ENCODE results near the gene XYLB. TPM values are rescaled to one million over a fixed set of nuclear protein-coding genes. Genes with fewer than 3 reads are reported as not detected.
"Not testable (repeated sequence)": the region's sequence is repeated elsewhere in the genome, so short reads cannot be mapped to it uniquely, and the experiment has no call there.

The XYLB gene
- polyA plus RNA-seq, 1 of the 3 experiments (the other 2 are of a cell fraction): 2.7 TPM

DNA sequence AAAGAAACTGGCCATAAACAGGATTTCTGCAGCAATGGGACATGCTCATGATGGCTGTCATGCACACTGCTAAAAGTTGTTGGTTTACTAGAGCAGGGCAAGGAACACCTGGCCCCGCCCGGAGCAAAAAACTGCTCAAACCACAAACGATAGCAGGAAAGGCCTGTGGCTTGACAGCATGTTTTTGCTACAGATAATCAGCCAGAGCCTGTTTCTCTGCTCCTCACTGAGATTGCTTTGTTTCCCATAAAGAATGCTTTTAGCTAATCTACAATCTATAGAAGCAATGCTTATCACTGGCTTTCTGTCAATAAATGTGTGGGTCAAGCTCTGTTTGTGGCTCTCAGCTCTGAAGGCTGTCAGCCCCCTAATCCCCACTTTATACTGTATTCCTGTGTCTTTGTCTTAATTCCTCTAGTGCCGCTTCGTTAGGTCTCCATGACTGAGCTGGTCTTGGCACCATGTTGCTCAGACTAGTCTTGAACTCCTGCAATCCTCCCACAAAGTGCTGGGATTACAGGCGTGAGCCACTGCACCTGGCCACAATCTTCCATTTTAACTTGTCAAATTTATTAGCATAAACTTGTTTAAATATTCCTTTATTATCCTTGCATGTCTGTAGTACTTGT, 80.3 kb downstream of the XYLB start:
- H3K36me3 ChIP-seq (replicated peaks in 1 of 2; ENCODE audit: control insufficient read depth in 1 of 2, insufficient read depth in 2 of 2, low read length in 1 of 2); H3F3A ChIP-seq (replicated peaks; ENCODE audit: insufficient read depth); H2AFZ ChIP-seq (ENCODE audit: low read depth); H3K4me2 ChIP-seq; H3K9me2 ChIP-seq; H4K20me1 ChIP-seq (ENCODE audit: insufficient read depth); H3K27me3 ChIP-seq (ENCODE audit: insufficient read depth); H3K9ac ChIP-seq; H3K9me3 ChIP-seq; DNase-seq; POLR2A ChIA-PET; H3K4me1 ChIP-seq (ENCODE audit: control insufficient read depth in 1 of 2, insufficient read depth in 2 of 2, low read depth in 1 of 2, low read length in 1 of 2); H3K4me3 ChIP-seq (ENCODE audit: low read depth in 2 of 2, low read length in 1 of 2); H3K79me2 ChIP-seq (ENCODE audit: insufficient read depth): not testable (repeated sequence)
- peak; percentile 48 for TF ChIP-seq GATA2 (CRISPR knock-in tag; IDR thresholded peaks at IDR 0.05)
- TF ChIP-seq MXI1 (IDR thresholded peaks at IDR 0.05; ENCODE audit: low read depth, low read length): peak; percentile 25; the same call in 1 of the 2 replicates
- TF ChIP-seq RCOR1 (IDR thresholded peaks at IDR 0.05; ENCODE audit: low read length): 0 out of 2 replicates have a peak, but pooled peaks have one; percentile 10
- TF ChIP-seq EP300 (IDR thresholded peaks at IDR 0.05; ENCODE audit: borderline replicate concordance in 1 of 2, low read depth in 1 of 2, low read length in 1 of 2): peak in 1 of 2 experiments; percentile 46; a peak in 1 of 4 replicates
- WGBS (ENCODE audit: low lambda C conversion rate): 69% methylated on average over 6 of the region's 6 CpGs
- CTCF ChIA-PET: interaction anchor here (1.4 to 1.8 kb wide), 2 partner anchors 80 to 81 kb away, joined by 3 to 5 read pairs; partner anchors contain the start of gene XYLB
- peak overlapping the region in 1 of 2 experiments; percentile 81; a peak in 2 of 4 replicates for H3K27ac ChIP-seq (ENCODE audit: low read depth in 2 of 2, low read length in 1 of 2)

DNA sequence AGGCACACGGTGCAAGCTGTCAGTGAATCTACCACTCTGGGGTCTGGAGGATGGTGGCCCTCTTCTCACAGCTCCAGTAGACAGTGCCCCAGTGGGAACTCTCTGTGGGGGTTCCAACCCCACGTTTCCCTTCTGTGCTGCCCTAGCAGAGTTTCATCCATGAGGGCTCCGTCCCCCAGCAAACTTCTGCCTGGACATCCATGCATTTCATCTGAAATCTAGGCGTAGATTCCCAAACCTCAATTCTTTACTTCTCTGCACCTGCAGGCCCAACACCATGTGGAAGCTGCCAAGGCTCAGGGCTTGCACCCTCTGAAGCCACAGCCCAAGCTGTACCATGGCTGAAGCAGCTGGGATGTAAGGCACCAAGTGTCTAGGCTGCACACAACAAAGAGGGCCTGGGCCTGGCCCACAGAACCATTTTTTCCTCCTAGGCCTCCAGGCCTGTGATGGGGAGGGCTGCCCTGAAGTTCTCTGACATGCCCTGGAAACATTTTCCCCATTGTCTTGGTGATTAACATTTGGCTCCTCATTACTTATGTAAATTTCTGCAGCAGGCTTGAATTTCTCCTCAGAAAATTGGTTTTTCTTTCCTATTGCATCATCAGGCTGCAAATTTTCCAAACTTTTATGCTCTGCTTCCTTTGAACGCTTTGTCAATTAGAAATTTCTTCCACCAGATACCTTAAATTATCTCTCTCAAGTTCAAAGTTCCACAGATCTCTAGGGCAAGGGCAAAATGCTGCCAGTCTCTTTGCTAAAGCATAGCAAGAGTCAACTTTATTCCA, 86.5 kb downstream of the XYLB start:
- H3K9me3 ChIP-seq; H3K4me2 ChIP-seq; H3K4me1 ChIP-seq (ENCODE audit: control insufficient read depth in 1 of 2, insufficient read depth in 2 of 2, low read depth in 1 of 2, low read length in 1 of 2); POLR2A ChIA-PET; DNase-seq; H3F3A ChIP-seq (replicated peaks; ENCODE audit: insufficient read depth); H3K36me3 ChIP-seq (replicated peaks in 1 of 2; ENCODE audit: control insufficient read depth in 1 of 2, insufficient read depth in 2 of 2, low read length in 1 of 2); H2AFZ ChIP-seq (ENCODE audit: low read depth); H4K20me1 ChIP-seq (ENCODE audit: insufficient read depth); H3K27ac ChIP-seq (ENCODE audit: low read depth in 2 of 2, low read length in 1 of 2); H3K9me2 ChIP-seq; H3K27me3 ChIP-seq (ENCODE audit: insufficient read depth); H3K4me3 ChIP-seq (ENCODE audit: low read depth in 2 of 2, low read length in 1 of 2); H3K9ac ChIP-seq; H3K79me2 ChIP-seq (ENCODE audit: insufficient read depth): not testable (repeated sequence)
- CTCF ChIA-PET: interaction anchor here (0.6 kb wide), 1 partner anchor 391 kb away, joined by 3 read pairs; no protein-coding TSS in a partner anchor
- 43% methylated on average over 2 of the region's 5 CpGs for WGBS (ENCODE audit: low lambda C conversion rate)

DNA sequence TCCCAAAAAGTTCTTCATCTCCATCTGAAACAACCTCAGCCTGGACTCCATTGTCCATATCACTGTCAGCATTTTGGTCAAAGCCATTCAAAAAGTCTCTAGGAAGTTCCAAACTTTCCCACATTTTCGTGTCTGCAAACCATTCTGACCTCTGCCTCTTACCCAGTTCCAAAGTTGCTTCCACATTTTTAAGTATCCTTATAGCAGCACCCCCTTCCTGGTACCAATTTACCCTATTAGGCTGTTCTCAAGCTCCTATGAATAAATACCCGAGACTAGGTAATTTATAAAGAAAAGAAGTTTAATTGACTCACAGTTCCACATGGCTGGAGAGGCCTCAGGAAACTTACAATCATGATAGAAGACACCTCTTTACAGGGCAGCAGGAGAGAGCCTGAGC, 87.1 kb downstream of the XYLB start:
- 31% methylated on average over 2 of the region's 2 CpGs for WGBS (ENCODE audit: low lambda C conversion rate)
- CTCF ChIA-PET: not testable (repeated sequence)

DNA sequence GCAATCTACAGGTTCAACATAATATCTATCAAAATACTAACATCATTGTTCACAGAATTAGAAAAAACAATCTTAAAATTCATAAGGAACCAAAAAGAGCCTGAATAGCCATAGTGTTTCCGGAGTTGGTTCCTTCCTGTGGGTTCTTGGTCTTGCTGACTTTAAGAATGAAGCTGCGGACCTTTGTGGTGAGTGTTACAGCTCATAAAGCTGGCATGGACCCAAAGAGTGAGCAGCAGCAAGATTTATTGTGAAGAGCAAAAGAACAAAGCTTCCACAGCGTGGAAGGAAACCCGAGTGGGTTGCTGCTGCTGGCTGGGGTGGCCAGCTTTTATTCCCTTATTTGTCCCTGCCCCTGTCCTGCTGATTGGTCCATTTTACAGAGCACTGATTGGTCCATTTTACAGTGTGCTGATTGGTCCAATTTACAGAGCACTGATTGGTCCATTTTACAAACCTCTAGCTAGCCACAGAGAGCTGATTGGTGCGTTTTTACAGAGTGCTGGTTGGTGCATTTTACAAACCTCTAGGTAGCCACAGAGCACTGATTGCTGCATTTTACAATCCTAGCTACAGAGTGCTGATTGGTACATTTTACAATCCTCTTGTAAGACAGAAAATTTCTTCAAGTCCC, 92.0 kb downstream of the XYLB start:
- H3K36me3 ChIP-seq (replicated peaks in 1 of 2; ENCODE audit: control insufficient read depth in 1 of 2, insufficient read depth in 2 of 2, low read length in 1 of 2); H3F3A ChIP-seq (replicated peaks; ENCODE audit: insufficient read depth); H3K9me2 ChIP-seq; H2AFZ ChIP-seq (ENCODE audit: low read depth); DNase-seq; H3K9me3 ChIP-seq; POLR2A ChIA-PET; H3K9ac ChIP-seq; H3K4me3 ChIP-seq (ENCODE audit: low read depth in 2 of 2, low read length in 1 of 2); H4K20me1 ChIP-seq (ENCODE audit: insufficient read depth); H3K27ac ChIP-seq (ENCODE audit: low read depth in 2 of 2, low read length in 1 of 2); CTCF ChIA-PET; H3K79me2 ChIP-seq (ENCODE audit: insufficient read depth); H3K4me2 ChIP-seq; H3K4me1 ChIP-seq (ENCODE audit: control insufficient read depth in 1 of 2, insufficient read depth in 2 of 2, low read depth in 1 of 2, low read length in 1 of 2); H3K27me3 ChIP-seq (ENCODE audit: insufficient read depth): not testable (repeated sequence)
- whole genome bisulfite sequencing (ENCODE audit: low lambda C conversion rate): 53% methylated on average over 4 of the region's 5 CpGs

More for the DNA sequence above, 87.1 kb downstream of the XYLB start:
- H3K9me3 ChIP-seq; H2AFZ ChIP-seq (ENCODE audit: low read depth); DNase-seq; H3K4me3 ChIP-seq (ENCODE audit: low read depth in 2 of 2, low read length in 1 of 2); POLR2A ChIA-PET; H3K9ac ChIP-seq; H4K20me1 ChIP-seq (ENCODE audit: insufficient read depth); H3K79me2 ChIP-seq (ENCODE audit: insufficient read depth); H3K27me3 ChIP-seq (ENCODE audit: insufficient read depth); H3F3A ChIP-seq (replicated peaks; ENCODE audit: insufficient read depth); H3K9me2 ChIP-seq; H3K27ac ChIP-seq (ENCODE audit: low read depth in 2 of 2, low read length in 1 of 2); H3K4me2 ChIP-seq; H3K4me1 ChIP-seq (ENCODE audit: control insufficient read depth in 1 of 2, insufficient read depth in 2 of 2, low read depth in 1 of 2, low read length in 1 of 2); H3K36me3 ChIP-seq (replicated peaks in 1 of 2; ENCODE audit: control insufficient read depth in 1 of 2, insufficient read depth in 2 of 2, low read length in 1 of 2): not testable (repeated sequence)

DNA sequence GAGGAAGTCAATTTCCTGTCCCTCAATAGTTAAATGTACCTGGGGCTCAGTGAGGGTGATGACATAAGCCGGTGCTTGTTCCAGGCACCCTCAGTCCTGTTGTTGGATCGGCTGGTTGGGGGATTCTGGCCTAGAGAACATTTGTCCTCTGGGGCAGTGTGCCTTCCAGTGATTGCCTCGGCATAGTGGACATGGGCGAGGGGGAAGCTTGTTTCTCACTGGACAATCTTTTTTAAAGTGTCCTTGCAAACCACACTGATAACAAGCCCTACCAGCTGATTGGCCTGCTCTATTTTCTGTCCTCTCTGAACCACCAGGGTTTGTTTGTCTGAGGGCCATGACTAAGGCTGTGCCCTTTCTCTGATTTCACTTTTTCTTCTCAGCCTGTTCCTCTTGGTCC, 96.6 kb downstream of the XYLB start:
- CTCF ChIA-PET: not testable (repeated sequence)

More for the DNA sequence above, 96.6 kb downstream of the XYLB start:
- H3K9me3 ChIP-seq; H2AFZ ChIP-seq (ENCODE audit: low read depth); H3K4me1 ChIP-seq (ENCODE audit: control insufficient read depth in 1 of 2, insufficient read depth in 2 of 2, low read depth in 1 of 2, low read length in 1 of 2); H3F3A ChIP-seq (replicated peaks; ENCODE audit: insufficient read depth); H3K36me3 ChIP-seq (replicated peaks in 1 of 2; ENCODE audit: control insufficient read depth in 1 of 2, insufficient read depth in 2 of 2, low read length in 1 of 2); DNase-seq; H3K4me3 ChIP-seq (ENCODE audit: low read depth in 2 of 2, low read length in 1 of 2); H3K4me2 ChIP-seq; H3K9ac ChIP-seq; H3K79me2 ChIP-seq (ENCODE audit: insufficient read depth); H3K27ac ChIP-seq (ENCODE audit: low read depth in 2 of 2, low read length in 1 of 2); H3K27me3 ChIP-seq (ENCODE audit: insufficient read depth); H4K20me1 ChIP-seq (ENCODE audit: insufficient read depth); POLR2A ChIA-PET; H3K9me2 ChIP-seq: not testable (repeated sequence)
- 57% methylated on average over 4 of the region's 4 CpGs for WGBS (ENCODE audit: low lambda C conversion rate)
